GM19193 (cell line): ENCODE measurements around the gene DERA.

ENCODE experiments used
- POLR2A ChIP-seq: IDR thresholded peaks from 4 replicates; pipeline ENCODE4 v1.6.1; 2011; ENCODE audit not compliant: insufficient read depth, insufficient read length; ENCODE audit errors: extremely low read depth

DERA gene

DNA sequence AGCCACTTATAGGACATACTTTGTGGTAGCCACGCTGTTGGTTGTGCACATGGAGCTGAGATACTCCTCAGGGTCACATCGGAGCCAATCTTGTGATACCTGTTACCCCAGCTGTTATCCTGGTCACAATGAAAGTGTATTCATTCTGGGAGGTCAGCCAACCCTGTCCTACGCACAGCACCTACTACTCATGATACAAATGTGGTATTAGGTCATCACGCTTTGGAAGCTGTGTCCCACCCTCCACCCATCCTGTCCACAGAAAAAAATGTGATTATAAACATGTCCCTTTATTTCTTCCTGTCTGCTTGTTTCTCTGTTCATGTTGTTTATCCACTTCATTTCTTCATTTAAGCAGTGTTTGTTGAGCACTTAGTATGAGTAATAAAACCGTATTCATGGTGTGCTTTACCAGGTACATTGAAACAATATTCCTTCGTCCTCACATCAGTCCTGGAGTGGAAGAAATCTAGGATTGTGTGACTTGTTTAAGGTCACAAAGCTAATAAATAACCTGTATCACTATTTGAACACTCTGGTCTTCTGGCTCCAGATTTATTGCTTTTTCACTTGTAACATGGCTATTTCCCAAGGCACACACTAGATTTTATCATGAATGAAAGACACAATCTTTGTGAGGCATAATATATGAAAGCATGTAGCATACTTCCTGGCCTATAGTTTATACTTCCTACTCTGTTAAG, 73.1 kb downstream of the DERA start:
- no peak for TF ChIP-seq POLR2A

- no peak for TF ChIP-seq POLR2A
Observed at GRCh38 chr12:15984963-15985362, 73.8 kb downstream of the DERA start.

- TF ChIP-seq POLR2A, result no peak
Observed at GRCh38 chr12:15987696-15988095, 76.6 kb downstream of the DERA start.

DNA sequence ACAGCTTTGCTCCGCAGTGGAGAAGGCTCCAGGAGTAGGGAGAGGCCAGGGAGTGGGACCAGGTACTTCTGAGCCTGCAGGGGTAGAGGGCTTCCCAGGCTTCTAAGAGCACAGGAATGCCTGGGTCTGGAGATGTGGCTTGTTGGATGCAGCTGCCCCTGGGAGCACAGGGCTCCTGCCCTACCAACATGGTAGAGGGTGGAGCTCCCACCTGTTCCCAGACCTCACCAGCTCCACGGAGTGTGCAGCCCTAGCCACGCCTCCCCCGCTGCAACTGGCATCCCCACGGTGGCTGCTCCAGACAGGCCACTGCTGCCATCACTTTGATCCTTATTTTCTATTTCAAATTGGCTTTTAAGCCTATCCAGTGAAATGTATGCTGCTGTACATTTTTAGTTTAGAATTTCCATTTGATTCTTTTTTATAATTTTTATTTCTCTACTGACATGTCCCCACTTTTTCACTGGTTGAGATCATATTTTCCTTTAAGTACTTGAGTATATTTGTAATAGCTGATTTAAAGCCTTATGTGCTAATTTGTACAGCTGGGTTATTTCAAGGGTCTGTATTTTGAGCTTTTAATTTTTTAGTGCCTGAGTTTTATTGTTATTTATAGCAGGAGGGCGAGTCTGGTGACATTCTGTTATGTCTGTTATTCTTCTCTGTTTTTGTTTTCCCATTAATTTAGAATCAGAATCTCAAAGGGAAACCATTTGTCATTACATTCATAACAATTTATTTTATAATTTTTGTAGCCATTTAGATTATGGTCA, 78.0 kb downstream of the DERA start:
- TF ChIP-seq POLR2A, result no peak

DNA sequence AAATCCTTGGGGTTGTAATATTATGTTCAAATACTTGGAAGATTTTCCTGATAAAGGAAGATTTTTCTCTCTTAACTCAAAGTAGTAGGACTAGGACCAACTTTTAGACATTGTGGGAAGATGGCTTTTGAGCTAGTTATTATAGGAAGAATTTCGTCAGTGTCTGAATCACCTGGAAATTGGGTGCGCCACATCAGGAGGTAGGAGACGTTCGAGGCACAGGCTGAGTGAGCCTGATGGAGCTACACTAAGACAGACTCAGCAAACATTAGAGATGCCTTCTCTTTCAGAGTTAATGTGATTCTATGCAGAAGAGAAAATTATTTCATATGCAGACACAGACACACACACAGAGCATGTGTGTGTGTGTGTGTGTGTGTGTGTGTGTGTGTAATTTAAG, 84.7 kb downstream of the DERA start:
- TF ChIP-seq POLR2A, result no peak

GRCh38 chr12:15996254-15996653, 85.1 kb downstream of the DERA start:
- no peak for TF ChIP-seq POLR2A

- no peak for TF ChIP-seq POLR2A
Observed at GRCh38 chr12:15996948-15997347, 85.8 kb downstream of the DERA start.

- TF ChIP-seq POLR2A, result no peak
Observed at GRCh38 chr12:15997910-15998309, 86.8 kb downstream of the DERA start.

- TF ChIP-seq POLR2A, result no peak
Observed at GRCh38 chr12:16002880-16003279, 91.7 kb downstream of the DERA start.

GRCh38 chr12:16003460-16003859, 92.3 kb downstream of the DERA start:
- TF ChIP-seq POLR2A, result no peak

GRCh38 chr12:16006752-16007151, 95.6 kb downstream of the DERA start:
- TF ChIP-seq POLR2A, result no peak

DNA sequence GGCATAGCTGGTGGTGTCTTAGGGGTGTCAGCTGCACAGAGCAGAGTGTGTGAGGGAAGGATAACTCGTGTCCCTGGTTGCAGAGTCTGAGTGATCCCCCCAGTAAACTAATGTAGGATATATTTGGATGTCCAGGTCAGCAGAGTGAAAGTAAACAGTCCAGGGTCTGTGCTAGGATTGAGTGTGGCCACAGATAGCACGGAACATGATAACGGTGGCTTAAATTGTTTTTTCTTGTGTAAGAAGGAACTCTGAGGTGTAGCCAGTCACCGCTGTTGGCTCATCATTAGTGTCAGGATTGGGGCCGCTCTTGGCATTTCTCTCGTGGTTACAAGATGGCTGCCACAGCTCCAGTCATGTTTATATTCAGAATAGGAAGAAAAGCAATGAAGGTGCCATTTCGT, 97.3 kb downstream of the DERA start:
- no peak for TF ChIP-seq POLR2A

DNA sequence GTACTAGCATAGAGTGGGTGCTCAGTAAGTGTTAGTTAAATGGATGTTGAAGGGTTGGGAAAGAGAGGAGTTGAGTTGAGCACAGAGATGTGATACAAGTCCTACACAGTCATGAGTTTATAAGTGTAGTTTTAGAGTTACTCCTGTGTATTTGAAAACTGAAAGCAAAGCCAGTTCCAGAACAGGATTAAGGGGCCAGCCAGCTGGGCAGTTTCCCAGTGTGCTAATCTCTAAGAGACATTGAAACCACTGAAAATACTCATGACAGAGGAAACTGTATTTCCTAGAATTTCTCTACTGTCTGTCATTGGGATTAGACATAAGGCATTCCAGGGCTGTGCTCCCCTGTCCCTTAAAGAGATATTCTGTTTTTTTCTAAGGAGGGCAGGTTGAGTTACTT, 101.0 kb downstream of the DERA start:
- no peak for TF ChIP-seq POLR2A

DNA sequence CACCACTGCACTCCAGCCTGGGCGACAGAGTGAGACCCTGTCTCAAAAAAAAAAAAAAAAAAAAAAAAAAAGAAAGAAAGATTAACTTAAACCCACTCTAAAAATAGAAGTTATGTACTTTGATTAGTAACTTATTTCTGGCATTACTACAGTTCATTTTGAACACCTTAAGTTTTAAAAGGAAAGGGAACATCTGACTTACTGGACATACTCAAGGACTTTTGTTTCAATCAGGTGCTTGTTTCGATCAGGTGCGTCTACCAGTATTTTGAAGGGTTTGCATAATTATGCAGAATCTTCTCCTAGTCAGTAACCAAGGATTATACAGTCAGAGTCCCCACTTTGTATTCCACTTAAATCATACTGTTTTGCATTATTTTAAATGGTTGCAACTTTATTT, 105.6 kb downstream of the DERA start:
- no peak for TF ChIP-seq POLR2A

DNA sequence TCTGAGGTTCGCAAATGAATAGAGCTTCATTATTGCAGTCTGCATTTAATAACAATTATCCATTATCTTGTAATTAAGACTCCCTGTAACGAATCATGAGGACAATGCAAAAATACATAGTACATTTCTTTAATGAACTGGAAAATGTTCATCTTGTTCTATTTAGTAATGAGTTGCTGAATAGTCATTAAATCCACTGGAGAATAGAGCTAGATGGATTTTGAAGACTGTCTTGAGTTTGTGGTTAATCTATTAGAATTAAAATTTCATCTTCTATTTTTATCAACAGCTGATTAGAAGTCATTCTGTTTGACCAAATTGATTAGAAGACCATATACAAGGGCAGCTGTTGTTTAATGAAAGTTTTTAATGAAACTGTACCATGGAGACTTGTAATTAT, 107.2 kb downstream of the DERA start:
- TF ChIP-seq POLR2A, result no peak

DNA sequence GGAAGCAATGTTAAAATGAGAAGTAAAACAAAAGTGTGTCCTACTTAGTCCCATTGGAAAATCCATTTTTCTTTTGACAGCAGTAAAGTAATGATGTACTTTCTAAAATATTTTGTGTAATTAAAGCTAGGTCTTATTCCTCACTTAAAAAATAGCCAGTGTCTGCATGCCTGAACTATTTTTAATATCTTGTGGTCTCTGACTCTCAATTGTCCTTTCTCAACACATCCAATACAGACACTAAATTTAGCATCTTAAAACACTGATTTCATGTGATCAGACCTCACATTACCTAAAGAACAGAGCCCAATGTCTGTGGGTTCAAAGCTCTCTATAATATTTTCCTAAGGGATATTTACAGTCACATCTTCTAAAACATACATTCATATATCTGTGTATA, 108.0 kb downstream of the DERA start:
- TF ChIP-seq POLR2A, result no peak

DNA sequence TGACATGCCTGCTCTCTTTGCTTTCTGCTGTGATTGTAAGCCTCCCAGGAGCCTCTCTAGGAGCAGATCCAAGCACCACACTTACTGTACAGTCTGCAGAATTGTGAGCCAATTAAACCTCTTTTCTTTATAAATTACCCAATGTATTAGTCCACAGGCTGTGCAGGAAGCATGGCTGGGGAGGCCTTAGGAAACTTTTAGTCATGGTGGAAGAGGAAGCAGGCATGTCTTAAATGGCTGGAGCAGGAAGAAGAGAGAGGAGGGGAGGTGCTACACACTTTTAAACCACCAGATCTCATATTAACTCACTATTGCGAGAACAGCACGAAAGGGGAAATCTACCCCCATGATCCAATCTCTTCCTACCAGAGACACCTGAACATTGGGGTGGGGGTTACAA, 108.9 kb downstream of the DERA start:
- no peak for TF ChIP-seq POLR2A

- TF ChIP-seq POLR2A, result no peak
Observed at GRCh38 chr12:16021026-16021425, 109.9 kb downstream of the DERA start.

DNA sequence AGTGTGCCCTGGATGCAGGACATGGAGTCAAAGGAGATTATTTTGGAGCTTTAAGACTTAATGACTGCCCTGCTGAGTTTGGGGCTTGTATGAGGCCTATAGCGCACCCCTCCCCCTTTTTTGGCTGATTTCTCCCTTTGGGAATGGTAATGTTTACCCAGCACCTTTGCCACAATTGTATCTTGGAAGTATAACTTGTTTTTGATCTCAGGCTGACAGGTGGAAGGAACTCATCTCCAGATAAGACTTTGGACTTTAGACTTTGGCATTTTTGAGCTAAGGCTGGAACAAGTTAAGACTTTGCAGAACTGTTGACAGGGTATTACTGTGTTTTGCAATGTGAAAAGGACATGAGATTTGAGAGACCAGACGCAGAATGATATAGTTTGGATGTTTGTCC, 110.5 kb downstream of the DERA start:
- no peak for TF ChIP-seq POLR2A
